ACC112 (cell line): ENCODE data around the gene NOXO1.
"Not testable (repeated sequence)": the region's sequence is repeated elsewhere in the genome, so short reads cannot be mapped to it uniquely, and the experiment has no call there.

Source experiments
- H2AFZ ChIP-seq: fragments of 200-600 bp; sonication (generic); one replicate; pipeline ENCODE4 v1.6.0; 2017; ENCODE audit warnings: antibody characterized with exemption, low read length; ENCODE audit not compliant: unreplicated experiment
- H3K27ac ChIP-seq: fragments of 200-600 bp; sonication (generic); 2 replicates; pipeline ENCODE4 v1.5.1; 2014; ENCODE audit warnings: low read depth, mild to moderate bottlenecking, antibody characterized with exemption, low read length, moderate library complexity
- H3K27me3 ChIP-seq: fragments of 200-600 bp; sonication (generic); 2 replicates; pipeline ENCODE4 v1.6.1; 2014; ENCODE audit warnings: mild to moderate bottlenecking, antibody characterized with exemption, low read length, moderate library complexity, mixed read lengths; ENCODE audit not compliant: insufficient read depth
- H3K36me3 ChIP-seq: fragments of 200-600 bp; sonication (generic); 2 replicates; pipeline ENCODE4 v1.6.1; 2016; ENCODE audit warnings: mild to moderate bottlenecking, antibody characterized with exemption, low read length, moderate library complexity, mixed read lengths; ENCODE audit not compliant: insufficient read depth
- H3K4me1 ChIP-seq: fragments of 200-600 bp; sonication (generic); one replicate; pipeline ENCODE4 v1.6.1; 2016; ENCODE audit warnings: low read length, mixed read lengths; ENCODE audit not compliant: insufficient read depth, unreplicated experiment, control insufficient read depth
- H3K4me3 ChIP-seq: fragments of 200-600 bp; sonication (generic); 2 replicates; pipeline ENCODE4 v1.5.1; 2014; ENCODE audit warnings: mild to moderate bottlenecking, low read depth, low read length
- H3K79me2 ChIP-seq: fragments of 200-600 bp; sonication (generic); one replicate; pipeline ENCODE4 v1.6.0; 2016; ENCODE audit warnings: low read length; ENCODE audit not compliant: control insufficient read depth, unreplicated experiment, insufficient read depth

The NOXO1 gene

GRCh38 chr16:2023092-2024031 is 42.1 kb upstream of the NOXO1 start:
- no peaks in the 10 kb centered on the region for H3K79me2 ChIP-seq
- no peak overlapping the region for H3K27ac ChIP-seq
- peaks cover 4% of the 10 kb centered on the region for H3K4me1 ChIP-seq
- no peaks in the 10 kb centered on the region for H3K36me3 ChIP-seq
- peaks cover 16% of the 10 kb centered on the region for H3K27me3 ChIP-seq
- peak overlapping the region; percentile 83 for H2AFZ ChIP-seq
- peak overlapping the region; percentile 73 for H3K4me3 ChIP-seq

- H3K27me3 ChIP-seq = peaks cover 16% of the 10 kb centered on the region
- H3K79me2 ChIP-seq = no peaks in the 10 kb centered on the region
- peak overlapping the region; percentile 83 for H2AFZ ChIP-seq
- peaks cover 4% of the 10 kb centered on the region for H3K4me1 ChIP-seq
- no peaks in the 10 kb centered on the region for H3K36me3 ChIP-seq
- no peak overlapping the region for H3K27ac ChIP-seq
- peak overlapping the region; percentile 59 for H3K4me3 ChIP-seq
Observed at GRCh38 chr16:2022723-2023091, 41.4 kb upstream of the NOXO1 start.

GRCh38 chr16:2019921-2020831 is 38.9 kb upstream of the NOXO1 start:
- Histone ChIP-seq H2AFZ (peak overlapping the region; percentile 25), H3K27me3 (peaks cover 16% of the 10 kb centered on the region), H3K4me3 (peak overlapping the region; percentile 51), H3K36me3 (no peaks in the 10 kb centered on the region), H3K27ac (no peak overlapping the region), H3K4me1 (peaks cover 8% of the 10 kb centered on the region), H3K79me2 (no peaks in the 10 kb centered on the region)

DNA sequence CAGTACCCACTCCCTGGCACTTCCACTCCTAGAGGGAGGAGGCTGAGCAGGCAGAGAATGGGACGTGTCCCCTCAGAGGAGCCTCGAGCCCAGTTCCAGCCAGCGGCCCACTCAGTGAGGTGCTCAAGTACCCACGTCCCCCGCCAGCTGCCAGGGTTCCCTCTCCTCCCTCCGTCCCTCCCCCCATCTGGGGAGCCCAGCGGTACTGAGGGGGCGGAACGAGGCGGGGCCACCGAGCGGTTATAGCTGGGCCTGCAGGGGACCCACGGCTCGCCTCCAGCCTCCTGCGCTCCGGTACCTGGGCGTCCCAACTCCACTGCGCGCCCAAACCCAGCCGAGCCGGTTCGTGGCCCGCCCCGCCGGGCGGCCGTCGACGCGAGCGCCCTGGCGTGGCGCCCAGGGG is 38.2 kb upstream of the NOXO1 start, which contains the start of gene NPW:
TSS of gene NPW (plus strand) at position 268 of the 403 bp plus-strand sequence.
- Histone ChIP-seq H3K27ac (no peak within 1 kb of the TSS), H3K27me3 (peaks cover 16% of the 10 kb centered on the region), H3K4me3 (peak within 1 kb of the TSS; percentile 51), H3K36me3 (no peaks in the 10 kb centered on the region), H3K79me2 (no peaks in the 10 kb centered on the region), H3K4me1 (peaks cover 9% of the 10 kb centered on the region), H2AFZ (peak within 1 kb of the TSS; percentile 25)

DNA sequence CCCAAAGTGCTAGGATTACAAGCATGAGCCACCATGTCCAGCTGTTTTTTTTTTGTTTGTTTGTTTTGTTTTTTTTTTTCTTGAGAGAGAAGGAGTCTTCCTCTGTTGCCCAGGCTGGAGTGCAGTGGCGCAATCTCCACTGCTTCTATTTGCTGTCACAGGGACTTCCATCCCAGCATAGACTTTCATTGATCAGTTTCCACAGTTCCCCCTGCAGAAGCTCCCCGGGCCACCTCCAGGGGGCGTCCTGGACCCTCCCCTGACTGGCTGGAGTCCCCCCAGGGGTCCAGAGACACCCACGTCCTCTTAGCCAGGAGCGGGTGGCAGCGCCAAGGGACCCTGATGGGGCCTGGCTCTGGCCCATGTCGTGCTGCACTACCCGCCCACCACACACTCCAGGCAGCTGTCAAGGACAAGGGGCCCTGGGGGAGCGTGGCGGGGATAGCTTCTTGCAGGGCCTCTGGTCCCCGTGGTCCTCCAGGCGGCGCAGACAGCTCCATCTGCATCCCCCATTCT is 35.2 kb upstream of the NOXO1 start:
- H3K4me1 ChIP-seq = peaks cover 9% of the 10 kb centered on the region
- no peaks in the 10 kb centered on the region for H3K79me2 ChIP-seq
- peaks cover 16% of the 10 kb centered on the region for H3K27me3 ChIP-seq
- no peak overlapping the region for H2AFZ ChIP-seq
- H3K27ac ChIP-seq = no peak overlapping the region
- H3K36me3 ChIP-seq = no peaks in the 10 kb centered on the region
- no peak overlapping the region for H3K4me3 ChIP-seq

GRCh38 chr16:2015947-2016208 is 34.6 kb upstream of the NOXO1 start:
- peaks cover under 1% of the 10 kb centered on the region for H3K79me2 ChIP-seq
- peak overlapping the region; percentile 35; the same call in 1 of the 2 replicates for H3K27ac ChIP-seq
- no peak overlapping the region for H3K4me3 ChIP-seq
- no peak overlapping the region for H2AFZ ChIP-seq
- H3K4me1 ChIP-seq = peaks cover 9% of the 10 kb centered on the region
- peaks cover 15% of the 10 kb centered on the region for H3K27me3 ChIP-seq
- no peaks in the 10 kb centered on the region for H3K36me3 ChIP-seq

DNA sequence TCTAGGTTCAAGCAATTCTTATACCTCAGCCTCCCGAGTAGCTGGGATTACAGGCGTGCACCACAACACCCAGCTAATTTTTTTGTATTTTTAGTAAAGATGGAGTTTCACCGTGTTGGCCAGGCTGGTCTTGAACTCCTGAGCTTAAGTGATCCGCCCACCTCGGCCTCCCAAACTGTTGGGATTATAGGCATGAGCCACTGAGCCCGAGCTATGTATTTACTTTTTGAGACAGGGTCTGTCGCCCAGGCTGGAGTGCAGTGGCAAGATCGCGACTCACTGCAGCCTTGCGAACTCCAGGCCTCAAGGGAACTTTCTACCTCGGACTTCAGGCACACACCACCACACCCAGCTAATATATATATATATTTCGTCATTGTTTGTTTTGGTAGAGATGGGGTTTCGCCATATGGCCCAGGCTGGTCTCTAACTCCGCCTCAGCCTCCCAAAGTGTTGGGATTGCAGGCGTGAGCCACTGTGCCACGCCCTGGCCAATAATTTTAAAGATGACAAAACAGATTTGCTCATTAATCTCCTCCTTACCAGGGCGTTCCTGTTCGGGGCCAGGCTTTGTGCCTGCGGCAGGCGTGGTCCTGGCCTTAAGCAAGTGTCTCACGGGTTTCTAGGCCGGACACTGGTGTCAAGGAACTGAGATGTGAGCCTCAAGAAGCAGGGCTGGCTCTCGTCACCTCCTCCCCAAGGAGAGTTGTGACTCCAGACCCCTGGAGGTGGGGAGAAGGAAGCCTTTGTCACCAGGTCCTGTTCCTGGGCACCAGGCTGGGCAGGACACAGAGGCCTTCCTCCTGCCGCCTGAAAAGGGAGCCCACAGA is 34.1 kb upstream of the NOXO1 start:
- H2AFZ ChIP-seq = no peak overlapping the region
- H3K27me3 ChIP-seq = peaks cover 11% of the 10 kb centered on the region; the same call in 1 of the 2 replicates
- no peaks in the 10 kb centered on the region for H3K36me3 ChIP-seq
- H3K27ac ChIP-seq = peak overlapping the region; percentile 35; the same call in 1 of the 2 replicates
- peaks cover 6% of the 10 kb centered on the region for H3K79me2 ChIP-seq
- peaks cover 13% of the 10 kb centered on the region for H3K4me1 ChIP-seq
- H3K4me3 ChIP-seq = no peak overlapping the region

DNA sequence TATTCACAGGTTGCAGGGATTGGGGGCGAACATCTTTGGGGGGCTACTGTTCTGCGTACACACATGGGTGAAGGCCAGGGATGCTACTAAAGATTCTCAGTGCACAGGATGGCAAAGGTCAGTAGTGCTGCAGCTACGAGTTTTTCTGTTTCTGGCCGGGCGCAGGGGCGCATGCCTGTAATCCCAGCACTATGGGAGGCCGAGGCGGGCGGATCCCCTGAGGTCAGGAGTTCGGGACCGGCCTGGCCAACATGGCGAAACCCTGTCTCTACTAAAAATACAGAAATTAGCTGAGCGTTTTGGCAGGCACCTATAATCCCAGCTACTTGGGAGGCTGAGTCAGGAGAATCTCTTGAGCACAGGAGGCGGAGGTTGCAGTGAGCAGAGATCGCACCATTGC is 32.3 kb upstream of the NOXO1 start:
- no peaks in the 10 kb centered on the region for H3K27me3 ChIP-seq
- no peak overlapping the region for H3K27ac ChIP-seq
- no peak overlapping the region for H3K4me3 ChIP-seq
- H2AFZ ChIP-seq = no peak overlapping the region
- peaks cover 13% of the 10 kb centered on the region for H3K4me1 ChIP-seq
- H3K79me2 ChIP-seq = peaks cover 19% of the 10 kb centered on the region
- H3K36me3 ChIP-seq = no peaks in the 10 kb centered on the region

DNA sequence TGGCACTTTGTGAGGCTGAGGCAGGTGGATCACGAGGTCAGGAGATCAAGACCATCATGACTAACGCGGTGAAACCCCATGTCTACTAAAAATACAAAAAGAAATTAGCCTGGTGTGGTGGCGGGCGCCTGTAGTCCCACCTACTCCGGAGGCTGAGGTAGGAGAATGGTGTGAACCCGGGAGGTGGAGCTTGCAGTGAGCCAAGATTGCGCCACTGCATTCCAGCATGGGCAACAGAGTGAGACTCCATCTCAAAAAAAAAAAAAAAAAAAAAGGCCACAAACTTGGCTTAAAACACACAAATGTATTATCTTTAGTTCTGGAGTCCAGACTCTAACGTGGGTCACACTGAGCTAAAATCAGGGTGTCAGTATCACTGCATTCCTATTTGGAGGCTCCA is 30.5 kb upstream of the NOXO1 start:
- Histone ChIP-seq H3K4me1 (peaks cover 28% of the 10 kb centered on the region), H3K79me2 (peaks cover 37% of the 10 kb centered on the region)
- H3K36me3 ChIP-seq, H3K4me3 ChIP-seq, H3K27ac ChIP-seq, H3K27me3 ChIP-seq, H2AFZ ChIP-seq: not testable (repeated sequence)
